T-helper 1 cell treated with Interleukin-12 subunit alpha and Interleukin-12 subunit beta and Interleukin-4 antibody, amounts not matched to agents 30 μg/mL and 1 μg/mL, for 36 hours (primary cell): Measurements from ENCODE around the gene GRM7.

Experiments
- H3K27ac Mint-ChIP-seq: one replicate; pipeline ENCODE4 v1.8.0; 2021; ENCODE audit warnings: mild to moderate bottlenecking, mixed read lengths
- H3K27me3 Mint-ChIP-seq: one replicate; pipeline ENCODE4 v1.8.0; 2021; ENCODE audit warnings: low read depth, mixed read lengths
- H3K36me3 Mint-ChIP-seq: one replicate; pipeline ENCODE4 v1.8.0; 2021; ENCODE audit warnings: low read depth, mixed read lengths
- H3K4me1 Mint-ChIP-seq: one replicate; pipeline ENCODE4 v1.8.0; 2021; ENCODE audit warnings: low read depth, mixed read lengths
- H3K4me3 Mint-ChIP-seq: one replicate; pipeline ENCODE4 v1.8.0; 2021; ENCODE audit warnings: mild to moderate bottlenecking, moderate library complexity, mixed read lengths
- H3K9me3 Mint-ChIP-seq: one replicate; pipeline ENCODE4 v1.8.0; 2021; ENCODE audit warnings: mixed read lengths

The GRM7 gene

DNA sequence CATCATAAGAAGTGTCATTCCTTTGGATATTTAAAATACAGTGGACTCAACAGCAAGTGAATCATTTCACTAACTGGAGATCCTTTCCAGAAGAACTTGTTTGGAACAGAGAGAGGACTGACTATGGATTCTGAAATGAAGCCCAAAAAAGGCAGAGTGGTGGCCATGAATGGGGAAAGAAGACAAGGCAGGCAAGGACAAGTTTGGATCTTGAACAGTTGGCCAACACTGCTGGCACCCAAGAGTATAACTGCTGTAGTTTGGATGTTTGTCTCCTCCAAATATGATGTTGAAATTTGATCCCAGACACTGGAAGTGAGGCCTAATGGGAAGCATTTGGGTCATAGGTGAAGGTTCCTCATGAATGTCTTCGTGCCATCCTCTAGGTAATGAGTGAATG, 686.9 kb downstream of the GRM7 start:
- Mint-ChIP-seq H3K4me3 (no peak overlapping the region), H3K9me3 (peaks cover 9% of the 10 kb centered on the region), H3K4me1 (no peaks in the 10 kb centered on the region), H3K36me3 (no peaks in the 10 kb centered on the region), H3K27ac (no peak overlapping the region), H3K27me3 (no peaks in the 10 kb centered on the region)

DNA sequence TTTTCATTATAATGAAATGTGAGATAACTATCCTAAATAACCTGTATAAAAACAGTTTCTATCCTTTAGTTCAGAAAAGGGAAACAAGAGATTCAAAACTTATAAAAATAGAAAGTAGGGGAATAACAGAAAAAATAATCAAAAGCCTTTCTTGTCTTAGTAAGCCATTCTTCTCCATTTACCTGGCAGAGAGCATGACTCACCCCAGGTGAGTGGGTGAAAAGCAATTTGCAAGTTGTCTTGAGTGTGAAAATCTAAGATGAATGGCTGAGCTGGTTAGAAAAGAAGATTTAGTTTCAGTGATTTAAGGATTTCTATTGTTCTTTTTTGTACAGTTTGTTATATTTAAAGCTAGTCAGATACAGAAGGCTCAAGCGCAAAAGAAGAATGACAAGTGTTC, 702.0 kb downstream of the GRM7 start:
- Mint-ChIP-seq H3K4me3 (no peak overlapping the region), H3K27me3 (no peaks in the 10 kb centered on the region), H3K4me1 (no peaks in the 10 kb centered on the region), H3K36me3 (no peaks in the 10 kb centered on the region), H3K27ac (no peak overlapping the region), H3K9me3 (peaks cover 4% of the 10 kb centered on the region)

DNA sequence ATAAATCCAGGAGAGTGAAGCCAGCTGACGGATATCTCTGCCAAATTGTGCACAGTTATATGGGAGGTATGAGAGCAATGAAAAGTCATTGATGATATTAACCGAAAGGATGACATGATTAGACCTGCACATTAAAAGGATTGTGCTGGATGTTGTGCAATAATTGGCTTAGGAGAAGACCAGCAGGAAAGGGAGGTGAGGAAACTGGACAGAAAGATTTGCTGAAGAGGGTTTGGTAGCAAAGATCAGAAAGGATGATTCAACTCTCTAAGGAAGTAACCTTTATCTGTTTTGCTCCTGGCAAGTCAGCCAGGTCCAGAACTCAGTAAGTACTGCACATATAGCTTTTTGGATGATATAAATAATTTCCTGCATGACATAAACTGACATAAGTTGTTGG, 704.7 kb downstream of the GRM7 start:
- no peaks in the 10 kb centered on the region for H3K4me1 Mint-ChIP-seq
- H3K27ac Mint-ChIP-seq, result no peak overlapping the region
- peaks cover 8% of the 10 kb centered on the region for H3K9me3 Mint-ChIP-seq
- no peak overlapping the region for H3K4me3 Mint-ChIP-seq
- no peaks in the 10 kb centered on the region for H3K36me3 Mint-ChIP-seq
- no peaks in the 10 kb centered on the region for H3K27me3 Mint-ChIP-seq

DNA sequence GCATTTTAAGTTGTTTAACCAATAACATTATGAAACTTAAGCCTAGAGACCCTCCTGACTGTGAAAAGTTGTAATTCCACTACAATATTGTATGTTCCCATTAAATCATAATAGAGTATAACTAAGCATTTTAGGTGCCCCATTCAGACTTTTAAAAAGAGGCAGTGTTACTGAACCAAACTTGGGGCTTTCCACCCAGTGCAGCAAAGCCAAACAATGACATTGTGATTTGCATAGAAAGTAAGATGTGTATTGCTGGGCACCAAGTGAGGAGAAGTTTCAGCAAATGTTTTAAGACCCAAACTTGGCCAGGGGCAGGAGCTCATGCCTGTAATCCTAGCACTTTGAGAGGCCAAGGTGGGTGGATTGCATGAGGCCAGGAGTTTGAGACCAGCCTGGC, 706.2 kb downstream of the GRM7 start:
- no peaks in the 10 kb centered on the region for H3K4me1 Mint-ChIP-seq
- no peak overlapping the region for H3K27ac Mint-ChIP-seq
- no peaks in the 10 kb centered on the region for H3K27me3 Mint-ChIP-seq
- no peaks in the 10 kb centered on the region for H3K36me3 Mint-ChIP-seq
- H3K9me3 Mint-ChIP-seq, result peaks cover 13% of the 10 kb centered on the region
- H3K4me3 Mint-ChIP-seq, result no peak overlapping the region

DNA sequence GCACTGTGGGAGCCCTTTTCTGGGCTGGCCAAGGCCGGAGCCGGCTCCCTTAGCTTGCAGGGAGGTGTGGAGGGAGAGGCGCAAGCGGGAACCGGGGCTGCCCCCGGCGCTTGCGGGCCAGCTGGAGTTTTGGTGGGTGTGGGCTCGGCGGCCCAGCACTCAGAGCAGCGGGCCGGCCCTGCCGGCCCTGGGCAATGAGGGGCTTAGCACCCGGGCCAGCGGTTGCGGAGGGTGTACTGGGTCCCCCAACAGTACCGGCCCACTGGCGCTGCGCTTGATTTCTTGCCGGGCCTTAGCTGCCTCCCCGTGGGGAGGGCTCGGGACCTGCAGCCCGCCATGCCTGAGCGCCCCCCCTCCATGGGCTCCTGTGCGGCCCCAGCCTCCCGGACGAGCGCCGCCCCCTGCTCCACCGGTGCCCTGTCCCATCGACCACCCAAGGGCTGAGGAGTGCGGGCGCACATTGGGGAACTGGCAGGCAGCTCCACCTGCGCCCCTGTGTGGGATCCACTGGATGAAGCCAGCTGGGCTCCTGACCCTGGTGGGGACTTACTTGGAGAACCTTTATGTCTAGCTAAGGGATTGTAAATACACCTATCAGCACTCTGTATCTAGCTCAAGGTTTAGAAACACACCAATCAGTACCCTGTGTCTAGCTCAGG, 707.7 kb downstream of the GRM7 start:
- Mint-ChIP-seq H3K4me3 (no peak overlapping the region), H3K9me3 (peaks cover 9% of the 10 kb centered on the region), H3K27ac (no peak overlapping the region), H3K4me1 (no peaks in the 10 kb centered on the region), H3K27me3 (no peaks in the 10 kb centered on the region), H3K36me3 (no peaks in the 10 kb centered on the region)

DNA sequence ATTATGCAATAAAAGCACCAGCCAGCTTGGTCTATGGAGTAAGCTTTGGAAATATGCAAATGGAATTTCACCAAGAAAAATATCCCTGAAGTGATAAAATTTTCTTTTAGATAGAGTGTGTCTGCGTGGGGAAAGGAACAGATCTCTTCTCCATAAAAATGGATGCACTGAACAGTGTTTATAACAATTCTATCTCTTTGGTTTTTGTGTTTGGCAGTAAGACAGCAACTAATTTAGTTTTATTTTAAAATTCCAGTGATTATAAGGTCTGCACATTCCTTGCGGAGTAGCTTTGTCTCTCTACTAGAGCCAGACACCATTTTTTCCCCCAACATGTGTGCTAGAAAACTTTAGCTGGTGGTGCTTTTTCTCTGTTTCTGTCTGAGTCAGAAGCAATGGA, 712.4 kb downstream of the GRM7 start:
- Mint-ChIP-seq H3K9me3 (peaks cover 5% of the 10 kb centered on the region), H3K4me1 (no peaks in the 10 kb centered on the region), H3K27ac (no peak overlapping the region), H3K36me3 (no peaks in the 10 kb centered on the region), H3K27me3 (no peaks in the 10 kb centered on the region), H3K4me3 (no peak overlapping the region)

DNA sequence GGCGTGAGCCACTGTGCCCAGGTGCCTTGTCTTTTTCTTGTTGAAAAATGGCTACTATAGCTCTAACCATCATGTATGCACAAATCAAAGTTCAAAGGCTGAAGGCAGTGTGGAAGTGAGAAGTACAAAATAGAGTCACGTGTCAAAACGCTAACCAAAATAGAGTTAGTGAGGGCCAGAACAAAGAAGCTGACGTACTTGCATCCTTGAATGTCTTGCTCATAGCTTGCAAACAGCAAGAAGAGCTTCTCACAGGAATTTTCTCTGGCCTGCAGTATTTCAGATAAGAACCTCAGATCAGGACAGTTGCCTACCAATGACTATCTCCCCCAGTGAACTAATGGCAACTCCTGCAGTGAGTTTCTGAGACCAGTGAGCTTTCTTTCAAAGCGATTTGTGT, 713.5 kb downstream of the GRM7 start:
- no peak overlapping the region for H3K4me3 Mint-ChIP-seq
- H3K27me3 Mint-ChIP-seq, result no peaks in the 10 kb centered on the region

DNA sequence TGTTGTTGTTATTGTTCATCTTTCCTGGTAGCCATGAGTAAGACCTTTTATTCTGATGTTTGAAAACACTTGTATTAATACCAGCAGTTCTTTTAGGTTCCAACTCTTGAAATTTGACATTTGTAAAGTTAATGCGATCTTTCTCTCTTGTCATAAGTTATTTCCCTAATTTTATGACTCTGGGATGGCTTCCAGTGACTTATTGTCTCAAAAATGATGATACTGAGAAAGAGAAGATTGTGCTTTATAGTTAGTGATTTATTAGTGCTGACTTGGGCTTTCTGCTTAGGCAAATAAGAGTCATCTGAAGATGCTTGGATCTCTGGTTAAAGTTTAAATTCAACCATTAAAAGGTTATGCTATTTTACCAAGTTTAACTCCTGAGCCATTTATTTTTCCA, 715.2 kb downstream of the GRM7 start:
- Mint-ChIP-seq H3K9me3 (peaks cover 8% of the 10 kb centered on the region), H3K27me3 (no peaks in the 10 kb centered on the region), H3K36me3 (no peaks in the 10 kb centered on the region), H3K4me3 (no peak overlapping the region), H3K27ac (no peak overlapping the region), H3K4me1 (no peaks in the 10 kb centered on the region)

More for the DNA sequence above, 713.5 kb downstream of the GRM7 start:
- Mint-ChIP-seq H3K36me3 (no peaks in the 10 kb centered on the region), H3K9me3 (peaks cover 5% of the 10 kb centered on the region), H3K27ac (no peak overlapping the region), H3K4me1 (no peaks in the 10 kb centered on the region)

DNA sequence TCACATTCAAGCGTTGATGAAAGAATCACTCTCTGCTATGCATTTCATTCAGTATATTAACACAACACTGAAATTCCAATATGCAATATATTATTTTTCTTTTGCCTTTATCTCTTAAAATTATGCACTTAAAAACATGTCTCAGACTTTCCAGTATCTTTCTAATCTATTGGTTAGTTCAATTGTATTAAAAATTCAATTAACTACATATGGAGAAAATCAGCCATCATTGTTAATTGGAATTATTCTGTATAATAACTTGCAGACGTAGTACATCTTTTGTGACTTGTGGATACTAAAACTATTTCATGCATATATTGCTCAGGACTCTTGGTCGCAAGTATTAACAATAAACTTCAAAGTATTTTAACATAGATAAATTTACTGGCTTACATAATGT, 715.6 kb downstream of the GRM7 start:
- peaks cover 4% of the 10 kb centered on the region for H3K9me3 Mint-ChIP-seq
- H3K36me3 Mint-ChIP-seq, result no peaks in the 10 kb centered on the region
- H3K4me3 Mint-ChIP-seq, result no peak overlapping the region
- no peaks in the 10 kb centered on the region for H3K27me3 Mint-ChIP-seq
- H3K4me1 Mint-ChIP-seq, result no peaks in the 10 kb centered on the region
- no peak overlapping the region for H3K27ac Mint-ChIP-seq

DNA sequence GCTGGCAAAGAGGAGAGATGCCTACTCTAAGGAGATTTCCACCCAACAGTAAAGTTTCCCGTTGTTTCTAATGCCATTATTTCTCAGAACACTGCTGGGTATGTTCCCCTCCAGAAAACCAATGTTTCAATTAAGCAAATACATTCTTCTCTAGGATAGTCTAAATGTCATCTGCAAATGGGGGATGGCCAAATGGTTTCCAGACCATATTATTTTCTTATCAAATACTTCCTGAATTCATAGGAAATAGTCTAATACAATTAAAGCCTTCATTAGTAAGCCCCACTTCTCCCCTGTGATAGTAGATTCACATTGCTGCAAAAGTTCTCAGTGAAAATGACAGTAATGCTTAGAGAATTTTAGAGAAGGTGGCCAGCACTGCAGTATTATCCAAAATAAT, 716.6 kb downstream of the GRM7 start:
- H3K4me3 Mint-ChIP-seq, result no peak overlapping the region
- peaks cover 6% of the 10 kb centered on the region for H3K9me3 Mint-ChIP-seq
- no peaks in the 10 kb centered on the region for H3K36me3 Mint-ChIP-seq
- no peaks in the 10 kb centered on the region for H3K27me3 Mint-ChIP-seq
- no peak overlapping the region for H3K27ac Mint-ChIP-seq
- H3K4me1 Mint-ChIP-seq, result no peaks in the 10 kb centered on the region

DNA sequence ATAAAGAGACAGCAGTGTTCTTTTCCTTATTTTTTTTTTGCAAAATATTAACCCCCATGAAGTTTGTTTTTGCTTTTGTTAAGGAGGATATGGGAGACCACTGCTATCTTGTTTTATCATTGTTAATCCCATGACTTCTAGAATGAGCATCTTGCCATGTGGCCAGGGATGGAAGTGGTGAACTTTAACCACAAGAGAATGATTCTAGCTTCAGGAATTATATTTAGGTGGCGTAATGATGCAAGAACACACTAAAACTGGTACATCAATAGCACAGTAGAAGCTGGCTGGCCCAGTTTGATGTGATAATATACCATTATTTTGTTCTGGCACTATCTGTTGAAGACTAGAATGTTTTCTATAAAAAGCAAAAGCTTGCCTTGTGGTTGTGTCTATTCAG, 720.9 kb downstream of the GRM7 start:
- Mint-ChIP-seq H3K4me3 (no peak overlapping the region), H3K4me1 (no peaks in the 10 kb centered on the region), H3K9me3 (peaks cover 6% of the 10 kb centered on the region), H3K27ac (no peak overlapping the region), H3K36me3 (no peaks in the 10 kb centered on the region), H3K27me3 (no peaks in the 10 kb centered on the region)

DNA sequence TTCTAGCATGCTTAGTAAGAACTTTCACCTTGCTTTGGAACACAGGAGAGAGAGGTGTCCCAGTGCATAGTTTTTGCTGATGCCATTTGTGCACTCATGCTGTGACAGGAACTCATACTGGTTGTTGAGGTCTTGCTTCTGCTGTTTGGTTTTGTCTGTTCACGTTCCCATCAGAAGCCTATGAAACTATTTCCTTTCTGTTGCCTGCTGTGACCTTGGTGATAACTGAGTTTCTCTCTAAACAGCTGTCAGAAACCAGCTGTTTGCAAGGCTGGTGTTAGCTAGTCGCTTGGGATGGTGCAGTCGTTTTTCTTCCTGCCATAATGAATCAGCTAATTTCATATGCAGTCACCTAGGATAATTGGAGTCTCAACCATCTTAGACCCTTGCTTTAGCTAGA, 724.1 kb downstream of the GRM7 start:
- no peaks in the 10 kb centered on the region for H3K36me3 Mint-ChIP-seq
- no peak overlapping the region for H3K27ac Mint-ChIP-seq
- H3K4me1 Mint-ChIP-seq, result no peaks in the 10 kb centered on the region
- H3K9me3 Mint-ChIP-seq, result peaks cover 3% of the 10 kb centered on the region
- H3K27me3 Mint-ChIP-seq, result no peaks in the 10 kb centered on the region
- H3K4me3 Mint-ChIP-seq, result no peak overlapping the region

DNA sequence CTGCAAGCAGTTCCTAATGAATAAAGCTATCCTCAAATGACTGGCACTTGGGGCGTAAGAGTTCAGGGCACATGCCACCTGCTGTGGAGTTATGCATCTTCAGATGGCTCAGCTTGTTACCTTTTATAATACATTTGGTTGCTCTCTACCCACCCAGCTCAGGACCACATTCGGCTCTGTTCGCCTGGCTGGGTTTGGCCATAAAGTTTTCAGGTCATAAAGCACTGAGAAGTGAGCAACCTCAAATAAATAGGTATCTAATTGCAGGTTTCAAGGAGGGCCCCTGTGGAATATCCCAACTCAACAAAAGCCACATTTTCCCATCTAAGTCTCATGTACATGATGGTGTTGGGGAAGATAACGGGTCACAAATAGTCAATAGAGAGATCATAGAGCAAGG, 727.3 kb downstream of the GRM7 start:
- no peaks in the 10 kb centered on the region for H3K9me3 Mint-ChIP-seq
- no peaks in the 10 kb centered on the region for H3K4me1 Mint-ChIP-seq
- H3K27ac Mint-ChIP-seq, result no peak overlapping the region
- H3K4me3 Mint-ChIP-seq, result no peak overlapping the region
- H3K27me3 Mint-ChIP-seq, result no peaks in the 10 kb centered on the region
- H3K36me3 Mint-ChIP-seq, result no peaks in the 10 kb centered on the region

DNA sequence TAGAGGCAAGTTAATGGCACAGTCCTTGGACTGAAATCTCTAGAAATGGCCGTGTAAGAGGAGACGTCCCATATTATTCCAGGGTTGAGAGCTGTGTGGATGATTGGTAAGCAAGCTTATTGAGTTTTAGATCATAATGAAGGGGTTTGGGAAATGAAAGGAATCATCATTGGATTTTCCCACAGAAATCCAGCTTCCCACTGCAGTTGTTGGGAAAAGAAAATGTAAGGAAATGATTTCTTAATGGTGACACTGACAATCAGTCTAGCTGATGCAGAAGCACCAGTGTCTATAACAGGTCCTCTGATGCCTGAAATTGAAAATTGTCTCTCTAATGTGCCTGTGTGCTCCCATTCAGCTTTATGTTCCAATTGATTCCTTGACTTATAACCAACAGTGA, 728.6 kb downstream of the GRM7 start:
- Mint-ChIP-seq H3K4me3 (no peak overlapping the region), H3K4me1 (no peaks in the 10 kb centered on the region), H3K36me3 (no peaks in the 10 kb centered on the region), H3K27ac (no peak overlapping the region), H3K27me3 (no peaks in the 10 kb centered on the region), H3K9me3 (no peaks in the 10 kb centered on the region)

DNA sequence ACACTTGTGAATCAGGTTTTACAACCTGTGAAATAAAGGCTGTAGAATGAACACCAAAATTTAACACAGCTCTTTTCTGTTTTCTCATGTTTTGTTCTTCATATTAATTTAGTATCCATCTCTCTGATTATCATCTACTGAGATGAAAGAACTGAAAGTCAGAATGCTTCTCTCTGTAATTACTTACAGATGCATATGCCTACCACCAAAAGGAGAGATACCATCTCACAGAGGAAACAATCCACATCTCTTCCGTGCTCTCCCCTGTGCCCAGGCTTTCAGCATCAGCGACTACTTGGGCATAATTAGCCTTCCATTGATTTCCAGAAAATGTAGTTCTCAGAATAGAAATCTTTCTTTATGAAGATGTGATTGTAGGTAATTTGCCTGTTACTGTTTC, 741.4 kb downstream of the GRM7 start:
- Mint-ChIP-seq H3K4me1 (no peaks in the 10 kb centered on the region), H3K36me3 (no peaks in the 10 kb centered on the region), H3K9me3 (no peaks in the 10 kb centered on the region), H3K4me3 (no peak overlapping the region), H3K27ac (no peak overlapping the region), H3K27me3 (no peaks in the 10 kb centered on the region)

DNA sequence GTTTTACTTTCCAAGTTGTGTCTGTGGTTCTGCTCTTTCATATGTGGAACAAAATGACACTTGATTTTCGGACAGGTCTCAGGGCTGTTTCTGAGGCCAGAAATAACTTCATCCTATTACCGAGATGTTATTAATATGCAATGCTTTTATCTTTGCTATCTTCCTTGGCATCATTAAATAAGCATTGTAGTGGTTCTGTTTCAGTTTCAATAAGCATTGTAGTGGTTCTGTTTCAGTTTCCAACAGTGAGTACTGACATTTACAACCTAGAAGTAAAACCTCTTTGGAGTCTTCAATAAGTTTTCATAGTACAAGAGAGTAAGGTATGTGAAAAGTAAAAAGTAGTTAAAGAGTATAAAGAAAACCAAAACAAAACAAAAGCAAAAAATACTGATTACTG, 746.2 kb downstream of the GRM7 start:
- Mint-ChIP-seq H3K27ac (no peak overlapping the region), H3K9me3 (no peaks in the 10 kb centered on the region), H3K27me3 (no peaks in the 10 kb centered on the region), H3K4me1 (no peaks in the 10 kb centered on the region), H3K4me3 (no peak overlapping the region), H3K36me3 (no peaks in the 10 kb centered on the region)
